ENCODE measurements around the gene XYLB. TPM values are rescaled to one million over a fixed set of nuclear protein-coding genes. Genes with fewer than 3 reads are reported as not detected.

The XYLB gene
- total RNA-seq, 2 donors from 2014 or later, result 6.3 to 10.1 TPM

- Mint-ChIP-seq H3K9me3 (no peaks in the 10 kb centered on the region), H3K4me1 (peaks cover 10% of the 10 kb centered on the region), H3K27me3 (no peaks in the 10 kb centered on the region), H3K36me3 (ENCODE audit: low read depth) (no peaks in the 10 kb centered on the region), H3K4me3 (no peak overlapping the region), H3K27ac (no peak overlapping the region)
- ATAC-seq (replicated peaks), result no peak
Measured at GRCh38 chr3:38365469-38366062, 19.0 kb downstream of the XYLB start.

- H3K4me1 Mint-ChIP-seq, result peaks cover 10% of the 10 kb centered on the region
- no peaks in the 10 kb centered on the region for H3K36me3 Mint-ChIP-seq (ENCODE audit: low read depth)
- H3K9me3 Mint-ChIP-seq, result no peaks in the 10 kb centered on the region
- ATAC-seq (replicated peaks), result no peak
- H3K27ac Mint-ChIP-seq, result no peak overlapping the region
- no peaks in the 10 kb centered on the region for H3K27me3 Mint-ChIP-seq
- no peak overlapping the region for H3K4me3 Mint-ChIP-seq
Measured at GRCh38 chr3:38366082-38366481, 19.5 kb downstream of the XYLB start.

GRCh38 chr3:38367779-38368178, 21.2 kb downstream of the XYLB start:
- Mint-ChIP-seq H3K9me3 (no peaks in the 10 kb centered on the region), H3K36me3 (ENCODE audit: low read depth) (no peaks in the 10 kb centered on the region), H3K27ac (no peak overlapping the region), H3K27me3 (no peaks in the 10 kb centered on the region), H3K4me3 (no peak overlapping the region), H3K4me1 (peaks cover 11% of the 10 kb centered on the region)
- no peak for ATAC-seq (replicated peaks)

- Mint-ChIP-seq H3K36me3 (ENCODE audit: low read depth) (no peaks in the 10 kb centered on the region), H3K27ac (no peak overlapping the region), H3K4me3 (no peak overlapping the region), H3K27me3 (no peaks in the 10 kb centered on the region), H3K4me1 (peaks cover 16% of the 10 kb centered on the region), H3K9me3 (no peaks in the 10 kb centered on the region)
- ATAC-seq (replicated peaks), result no peak
Measured at GRCh38 chr3:38368238-38368637, 21.7 kb downstream of the XYLB start.

- H3K4me1 Mint-ChIP-seq, result peaks cover 17% of the 10 kb centered on the region
- no peak overlapping the region for H3K27ac Mint-ChIP-seq
- no peak overlapping the region for H3K4me3 Mint-ChIP-seq
- no peaks in the 10 kb centered on the region for H3K36me3 Mint-ChIP-seq (ENCODE audit: low read depth)
- ATAC-seq (replicated peaks), result no peak
- no peaks in the 10 kb centered on the region for H3K9me3 Mint-ChIP-seq
- no peaks in the 10 kb centered on the region for H3K27me3 Mint-ChIP-seq
Measured at GRCh38 chr3:38369186-38369585, 22.6 kb downstream of the XYLB start.

- H3K4me3 Mint-ChIP-seq, result no peak overlapping the region
- no peak for ATAC-seq (replicated peaks)
- no peaks in the 10 kb centered on the region for H3K36me3 Mint-ChIP-seq (ENCODE audit: low read depth)
- no peaks in the 10 kb centered on the region for H3K9me3 Mint-ChIP-seq
- H3K4me1 Mint-ChIP-seq, result peaks cover 17% of the 10 kb centered on the region
- no peak overlapping the region for H3K27ac Mint-ChIP-seq
- H3K27me3 Mint-ChIP-seq, result no peaks in the 10 kb centered on the region
Measured at GRCh38 chr3:38370149-38370548, 23.6 kb downstream of the XYLB start.

- Mint-ChIP-seq H3K27me3 (no peaks in the 10 kb centered on the region), H3K27ac (no peak overlapping the region), H3K4me1 (peaks cover 17% of the 10 kb centered on the region), H3K4me3 (no peak overlapping the region), H3K36me3 (ENCODE audit: low read depth) (no peaks in the 10 kb centered on the region), H3K9me3 (no peaks in the 10 kb centered on the region)
- no peak for ATAC-seq (replicated peaks)
Measured at GRCh38 chr3:38370861-38371260, 24.3 kb downstream of the XYLB start.

- no peak overlapping the region for H3K4me3 Mint-ChIP-seq
- H3K27ac Mint-ChIP-seq, result no peak overlapping the region
- no peaks in the 10 kb centered on the region for H3K27me3 Mint-ChIP-seq
- ATAC-seq (replicated peaks), result no peak
- H3K4me1 Mint-ChIP-seq, result peaks cover 17% of the 10 kb centered on the region
- no peaks in the 10 kb centered on the region for H3K9me3 Mint-ChIP-seq
- H3K36me3 Mint-ChIP-seq (ENCODE audit: low read depth), result no peaks in the 10 kb centered on the region
Measured at GRCh38 chr3:38371541-38372213, 25.1 kb downstream of the XYLB start.

- Mint-ChIP-seq H3K9me3 (no peaks in the 10 kb centered on the region), H3K4me3 (no peak overlapping the region), H3K27ac (no peak overlapping the region), H3K36me3 (ENCODE audit: low read depth) (no peaks in the 10 kb centered on the region), H3K27me3 (no peaks in the 10 kb centered on the region), H3K4me1 (peaks cover 17% of the 10 kb centered on the region)
- ATAC-seq (replicated peaks), result no peak
Measured at GRCh38 chr3:38372214-38372601, 25.6 kb downstream of the XYLB start.

GRCh38 chr3:38374221-38374620, 27.6 kb downstream of the XYLB start:
- H3K36me3 Mint-ChIP-seq (ENCODE audit: low read depth), result peaks cover 5% of the 10 kb centered on the region
- peak; percentile 73 for ATAC-seq (replicated peaks)

GRCh38 chr3:38375072-38375471, 28.5 kb downstream of the XYLB start:
- H3K4me3 Mint-ChIP-seq, result no peak overlapping the region
- peak overlapping the region; percentile 84 for H3K27ac Mint-ChIP-seq
- no peaks in the 10 kb centered on the region for H3K27me3 Mint-ChIP-seq
- H3K4me1 Mint-ChIP-seq, result peaks cover 17% of the 10 kb centered on the region
- peaks cover 5% of the 10 kb centered on the region for H3K36me3 Mint-ChIP-seq (ENCODE audit: low read depth)
- no peak for ATAC-seq (replicated peaks)
- no peaks in the 10 kb centered on the region for H3K9me3 Mint-ChIP-seq

More at GRCh38 chr3:38374221-38374620, 27.6 kb downstream of the XYLB start:
- Mint-ChIP-seq H3K4me1 (peaks cover 17% of the 10 kb centered on the region), H3K4me3 (peak overlapping the region; percentile 57), H3K27ac (peak overlapping the region; percentile 84), H3K9me3 (no peaks in the 10 kb centered on the region), H3K27me3 (no peaks in the 10 kb centered on the region)

- no peak for ATAC-seq (replicated peaks)
- Mint-ChIP-seq H3K4me3 (no peak overlapping the region), H3K4me1 (peaks cover 17% of the 10 kb centered on the region), H3K27me3 (no peaks in the 10 kb centered on the region), H3K27ac (no peak overlapping the region), H3K9me3 (no peaks in the 10 kb centered on the region), H3K36me3 (ENCODE audit: low read depth) (peaks cover 5% of the 10 kb centered on the region)
Measured at GRCh38 chr3:38375488-38376097, 29.0 kb downstream of the XYLB start.

GRCh38 chr3:38376098-38376816, 29.7 kb downstream of the XYLB start:
- Mint-ChIP-seq H3K27me3 (no peaks in the 10 kb centered on the region), H3K9me3 (no peaks in the 10 kb centered on the region), H3K4me1 (peaks cover 17% of the 10 kb centered on the region), H3K27ac (no peak overlapping the region), H3K4me3 (no peak overlapping the region), H3K36me3 (ENCODE audit: low read depth) (peaks cover 5% of the 10 kb centered on the region)
- ATAC-seq (replicated peaks), result no peak

- no peak for ATAC-seq (replicated peaks)
- Mint-ChIP-seq H3K4me1 (peaks cover 6% of the 10 kb centered on the region), H3K27ac (no peak overlapping the region), H3K36me3 (ENCODE audit: low read depth) (peaks cover 5% of the 10 kb centered on the region), H3K4me3 (no peak overlapping the region), H3K27me3 (no peaks in the 10 kb centered on the region), H3K9me3 (no peaks in the 10 kb centered on the region)
Measured at GRCh38 chr3:38379201-38379770, 32.7 kb downstream of the XYLB start.

Data from activated T-helper 17 cell treated with anti-CD3 and anti-CD28 coated beads, Interleukin-2, amount 50 U/mL, for 72 hours (primary cell).